CD14-positive monocyte (primary cell): ENCODE data around the gene TARBP1. TPM values are rescaled to one million over a fixed set of nuclear protein-coding genes. Genes with fewer than 3 reads are reported as not detected.
A peak's percentile ranks its signal among the peaks of the same experiment; 100 is the strongest.
"Not testable (repeated sequence)": the region's sequence is repeated elsewhere in the genome, so short reads cannot be mapped to it uniquely, and the experiment has no call there.

ENCODE experiments used
- DNase-seq, 3 donors: peaks; one replicate each; pipeline ENCODE4 v3.0.0-alpha.2; 2011 to 2022
- H2AFZ ChIP-seq: 2 replicates; pipeline ENCODE4 v1.6.0; 2012; ENCODE audit warnings: mild to moderate bottlenecking, low read depth, low read length, inconsistent platforms; ENCODE audit not compliant: insufficient read depth, poor library complexity, severe bottlenecking
- H3K27ac ChIP-seq, 2 donors: 1 replicate in 1 of 2; 2 replicates in 1 of 2; pipeline ENCODE4 v1.5.1; 2012 to 2013; ENCODE audit warnings: low read length in 2 of 2, control low read depth in 1 of 2, inconsistent platforms in 1 of 2, low read depth in 1 of 2, mild to moderate bottlenecking in 1 of 2
- H3K27me3 ChIP-seq, 2 donors: one replicate each; pipeline versions ENCODE4 v1.6.0 to v1.6.1; 2011 to 2013; ENCODE audit warnings: low read length in 2 of 2; ENCODE audit not compliant: control insufficient read depth in 2 of 2, insufficient read depth in 2 of 2
- H3K36me3 ChIP-seq, 2 donors: replicated peaks in 1 of 2; 1 replicate in 1 of 2; 2 replicates in 1 of 2; pipeline versions ENCODE4 v1.5.1 to v1.6.1; 2012 to 2013; ENCODE audit warnings: low read length in 2 of 2, control low read depth in 1 of 2, inconsistent platforms in 1 of 2, mild to moderate bottlenecking in 1 of 2; ENCODE audit not compliant: insufficient read depth in 2 of 2, control insufficient read depth in 1 of 2
- H3K4me1 ChIP-seq, 2 donors: 1 replicate in 1 of 2; 2 replicates in 1 of 2; pipeline versions ENCODE4 v1.5.1 to v1.6.1; 2012 to 2013; ENCODE audit warnings: low read length in 2 of 2, control low read depth in 1 of 2, inconsistent platforms in 1 of 2, mild to moderate bottlenecking in 1 of 2, moderate library complexity in 1 of 2; ENCODE audit not compliant: insufficient read depth in 2 of 2, control insufficient read depth in 1 of 2
- H3K4me2 ChIP-seq: replicated peaks from 2 replicates; pipeline ENCODE3; 2012; ENCODE audit warnings: low read length, moderate library complexity, mild to moderate bottlenecking; ENCODE audit not compliant: poor library complexity, severe bottlenecking; ENCODE audit errors: extremely low read depth
- H3K4me3 ChIP-seq, 3 experiments: fragments of 200-600 bp in 1 of 3; sonication (generic) in 1 of 3; replicated peaks in 1 of 3; 1 replicate in 2 of 3; 2 replicates in 1 of 3; pipeline ENCODE4 v1.5.1; 2011 to 2013; ENCODE audit warnings: low read length in 3 of 3, mild to moderate bottlenecking in 3 of 3, control low read depth in 2 of 3, low read depth in 2 of 3, inconsistent platforms in 1 of 3, moderate library complexity in 1 of 3
- H3K79me2 ChIP-seq: 2 replicates; pipeline ENCODE4 v1.6.0; 2012; ENCODE audit warnings: mild to moderate bottlenecking, control low read depth, inconsistent platforms, low read length, moderate library complexity; ENCODE audit not compliant: insufficient read depth
- H3K9ac ChIP-seq: 2 replicates; pipeline ENCODE4 v1.6.0; 2017; ENCODE audit warnings: low read length, mild to moderate bottlenecking; ENCODE audit not compliant: insufficient read depth, poor library complexity, severe bottlenecking
- H3K9me3 ChIP-seq, 2 donors: replicated peaks in 1 of 2; 1 replicate in 1 of 2; 2 replicates in 1 of 2; pipeline versions ENCODE4 v1.5.1 to v1.6.1; 2012 to 2013; ENCODE audit warnings: low read length in 2 of 2, control low read depth in 1 of 2; ENCODE audit not compliant: control insufficient read depth in 1 of 2, insufficient read depth in 1 of 2
- H4K20me1 ChIP-seq: 2 replicates; pipeline ENCODE4 v1.6.0; 2012; ENCODE audit warnings: mild to moderate bottlenecking, low read length, control low read depth, moderate library complexity; ENCODE audit not compliant: insufficient read depth
- H3K27ac Mint-ChIP-seq, 7 donors: one replicate each; pipeline ENCODE4 v1.8.0; 2020; ENCODE audit warnings: mild to moderate bottlenecking in 7 of 7, mixed read lengths in 7 of 7, moderate library complexity in 6 of 7, inconsistent platforms in 2 of 7
- H3K27me3 Mint-ChIP-seq, 3 donors: one replicate each; pipeline ENCODE4 v1.8.0; 2021 to 2022; ENCODE audit warnings: low read depth in 3 of 3, mild to moderate bottlenecking in 3 of 3, mixed read lengths in 3 of 3, moderate library complexity in 3 of 3, inconsistent platforms in 1 of 3
- H3K36me3 Mint-ChIP-seq, 2 donors: one replicate each; pipeline ENCODE4 v1.8.0; 2020; ENCODE audit warnings: mixed read lengths in 2 of 2, inconsistent platforms in 1 of 2, mild to moderate bottlenecking in 1 of 2
- H3K4me1 Mint-ChIP-seq: one replicate; pipeline ENCODE4 v1.8.0; 2020; ENCODE audit warnings: mild to moderate bottlenecking, mixed read lengths
- H3K4me3 Mint-ChIP-seq, 2 donors: one replicate each; pipeline ENCODE4 v1.8.0; 2020; ENCODE audit warnings: mild to moderate bottlenecking in 2 of 2, mixed read lengths in 2 of 2, moderate library complexity in 1 of 2
- H3K9me3 Mint-ChIP-seq, 7 donors: one replicate each; pipeline ENCODE4 v1.8.0; 2020 to 2022; ENCODE audit warnings: mixed read lengths in 7 of 7, mild to moderate bottlenecking in 6 of 7, moderate library complexity in 6 of 7, inconsistent platforms in 2 of 7
- CTCF ChIP-seq: fragments of 200-600 bp; IDR thresholded peaks from one replicate; pipeline ENCODE4 v1.8.0; 2022; ENCODE audit warnings: antibody characterized with exemption, mild to moderate bottlenecking
- WGBS: methylation state at CpG from one replicate; pipeline ENCODE4 v1.1.5; 2013; ENCODE audit warnings: missing lambda C conversion rate; ENCODE audit not compliant: insufficient coverage; 5-methylcytosine and 5-hydroxymethylcytosine counted together
- intact Hi-C, 2 donors: fragments of 100-400 bp; cut with micrococcal nuclease; formaldehyde crosslinking; loops; one replicate each; pipeline versions ENCODE4 v1.15.0 to v1.15.1; 2023
- polyA plus RNA-seq, 3 donors: library from polyadenylated mRNA; depleted of rRNA in 1 of 3; unstranded in 2 of 3; stranded (reverse) in 1 of 3; fragments of 300-500 nt in 2 of 3; fragments of >200 nt in 1 of 3; fragmentation: Illumina TruSeq in 2 of 3; gene quantifications; 1 replicate in 2 of 3; 2 replicates in 1 of 3; pipeline ENCODE4 v1.2.3, GENCODE V29; 2012 to 2021

Gene TARBP1
- polyA plus RNA-seq, 3 donors = 1.4 to 30.9 (median 3.2) TPM

GRCh38 chr1:234357831-234358230 lies 121.1 kb downstream of the TARBP1 start:
- DNase-seq = no peak
- no peaks in the 10 kb centered on the region for H3K9me3 ChIP-seq
- no peak overlapping the region for H3K27ac ChIP-seq
- H3K79me2 ChIP-seq = no peaks in the 10 kb centered on the region
- no peaks in the 10 kb centered on the region for H4K20me1 ChIP-seq
- no peak overlapping the region for H3K9ac ChIP-seq
- Mint-ChIP-seq H3K4me1 (no peaks in the 10 kb centered on the region), H3K4me3 (no peak overlapping the region), H3K27ac (no peak overlapping the region), H3K9me3 (peaks cover 0 to 4% (median 0%) of the 10 kb centered on the region in 7 donors), H3K27me3 (peaks cover 0 to 5% (median 0%) of the 10 kb centered on the region in 3 donors), H3K36me3 (no peaks in the 10 kb centered on the region)
- no peak overlapping the region for H3K4me2 ChIP-seq
- no peaks in the 10 kb centered on the region for H3K27me3 ChIP-seq
- no peak overlapping the region for H2AFZ ChIP-seq
- no peaks in the 10 kb centered on the region for H3K36me3 ChIP-seq
- no peaks in the 10 kb centered on the region for H3K4me1 ChIP-seq
- no peak for TF ChIP-seq CTCF
- intact Hi-C loops = no loop called here
- no peak overlapping the region for H3K4me3 ChIP-seq

GRCh38 chr1:234356615-234357269 lies 122.2 kb downstream of the TARBP1 start:
- 67% methylated on average over 33 of the region's 35 CpGs for WGBS
- Histone ChIP-seq H3K4me3 (peak overlapping the region in 2 of 3 experiments; percentile 24 to 44), H3K4me2 (peak overlapping the region; percentile 37), H2AFZ (peak overlapping the region; percentile 24)
- DNase-seq, H3K9me3 ChIP-seq, H3K27me3 ChIP-seq, intact Hi-C loops, H3K4me1 ChIP-seq, H3K36me3 Mint-ChIP-seq, H3K36me3 ChIP-seq, H3K27ac Mint-ChIP-seq, H3K9me3 Mint-ChIP-seq, H4K20me1 ChIP-seq, H3K27me3 Mint-ChIP-seq, H3K9ac ChIP-seq, H3K4me1 Mint-ChIP-seq, H3K27ac ChIP-seq, H3K79me2 ChIP-seq: not testable (repeated sequence)
- H3K4me3 Mint-ChIP-seq = peak overlapping the region; percentile 69 to 81
